ENCODE results near the gene ADAM12. TPM values are rescaled to one million over a fixed set of nuclear protein-coding genes. Genes with fewer than 3 reads are reported as not detected.

Gene ADAM12
- total RNA-seq, 1 experiment from 2014 or later = 16.8 TPM

GRCh38 chr10:126123466-126123865 lies 264.8 kb downstream of the ADAM12 start:
- ChIA-PET POLR2A (ENCODE audit: unreplicated experiment) (no interaction called here), CTCF (no interaction called here)
- intact Hi-C loops (cut with micrococcal nuclease; ENCODE audit: unreplicated experiment) = no loop called here
- H3K36me3 ChIP-seq (ENCODE audit: low read depth) = no peaks in the 10 kb centered on the region
- H3K4me1 ChIP-seq (replicated peaks; ENCODE audit: insufficient read depth) = no peaks in the 10 kb centered on the region
- H3K4me2 ChIP-seq = no peak overlapping the region
- H3K9me2 ChIP-seq (ENCODE audit: insufficient read depth) = no peaks in the 10 kb centered on the region
- H4K20me1 ChIP-seq (ENCODE audit: insufficient read depth) = no peaks in the 10 kb centered on the region
- H3K27me3 ChIP-seq (ENCODE audit: insufficient read depth, low read depth) = no peaks in the 10 kb centered on the region
- H3K4me3 ChIP-seq = no peak overlapping the region
- no peaks in the 10 kb centered on the region for H3F3A ChIP-seq (ENCODE audit: insufficient read depth, low read depth)
- TF ChIP-seq CTCF (conservative IDR thresholded peaks at IDR 0.05) (no peak), EZH2 (IDR thresholded peaks at IDR 0.05; ENCODE audit: low read depth) (no peak)
- no peak overlapping the region for H2AFZ ChIP-seq
- H3K79me2 ChIP-seq (ENCODE audit: low read depth) = no peaks in the 10 kb centered on the region
- no peaks in the 10 kb centered on the region for H3K9me3 ChIP-seq (ENCODE audit: insufficient read depth, low read depth)
- no peak overlapping the region for H3K27ac ChIP-seq
- DNase-seq = no peak
- BruUV-seq (replicated peaks) = no TSS peak

- H3K9me3 ChIP-seq (ENCODE audit: insufficient read depth, low read depth) = no peaks in the 10 kb centered on the region
- BruUV-seq (replicated peaks) = no TSS peak
- H3K4me2 ChIP-seq = no peak overlapping the region
- H3K36me3 ChIP-seq (ENCODE audit: low read depth) = no peaks in the 10 kb centered on the region
- no peaks in the 10 kb centered on the region for H3K4me1 ChIP-seq (replicated peaks; ENCODE audit: insufficient read depth)
- no peak overlapping the region for H3K4me3 ChIP-seq
- H3K79me2 ChIP-seq (ENCODE audit: low read depth) = no peaks in the 10 kb centered on the region
- H3K27me3 ChIP-seq (ENCODE audit: insufficient read depth, low read depth) = no peaks in the 10 kb centered on the region
- H3K9me2 ChIP-seq (ENCODE audit: insufficient read depth) = no peaks in the 10 kb centered on the region
- TF ChIP-seq EZH2 (IDR thresholded peaks at IDR 0.05; ENCODE audit: low read depth) (no peak), CTCF (conservative IDR thresholded peaks at IDR 0.05) (no peak)
- no peak overlapping the region for H3K27ac ChIP-seq
- H2AFZ ChIP-seq = no peak overlapping the region
- DNase-seq = no peak
- no peaks in the 10 kb centered on the region for H3F3A ChIP-seq (ENCODE audit: insufficient read depth, low read depth)
- POLR2A ChIA-PET (ENCODE audit: unreplicated experiment) = no interaction called here
- CTCF ChIA-PET = no interaction called here
- intact Hi-C loops (cut with micrococcal nuclease; ENCODE audit: unreplicated experiment) = no loop called here
- H4K20me1 ChIP-seq (ENCODE audit: insufficient read depth) = no peaks in the 10 kb centered on the region
Measured at GRCh38 chr10:126122881-126123280, 265.4 kb downstream of the ADAM12 start.

GRCh38 chr10:126119599-126119998 lies 268.7 kb downstream of the ADAM12 start:
- intact Hi-C loops (cut with micrococcal nuclease; ENCODE audit: unreplicated experiment) = no loop called here

More at GRCh38 chr10:126119599-126119998, 268.7 kb downstream of the ADAM12 start:
- Histone ChIP-seq H3K36me3 (ENCODE audit: low read depth) (no peaks in the 10 kb centered on the region), H3K79me2 (ENCODE audit: low read depth) (no peaks in the 10 kb centered on the region), H3F3A (ENCODE audit: insufficient read depth, low read depth) (no peaks in the 10 kb centered on the region), H4K20me1 (ENCODE audit: insufficient read depth) (no peaks in the 10 kb centered on the region), H3K4me3 (no peak overlapping the region), H3K9me3 (ENCODE audit: insufficient read depth, low read depth) (no peaks in the 10 kb centered on the region), H3K27ac (peak overlapping the region; percentile 34), H3K27me3 (ENCODE audit: insufficient read depth, low read depth) (no peaks in the 10 kb centered on the region), H3K4me1 (replicated peaks; ENCODE audit: insufficient read depth) (no peaks in the 10 kb centered on the region), H3K4me2 (no peak overlapping the region), H3K9me2 (ENCODE audit: insufficient read depth) (no peaks in the 10 kb centered on the region), H2AFZ (no peak overlapping the region)
- TF ChIP-seq EZH2 (IDR thresholded peaks at IDR 0.05; ENCODE audit: low read depth) = no peak
- TF ChIP-seq CTCF (conservative IDR thresholded peaks at IDR 0.05) = no peak
- peak in 1 of 2 experiments; percentile 37 for DNase-seq
- ChIA-PET CTCF (no interaction called here), POLR2A (ENCODE audit: unreplicated experiment) (no interaction called here)
- no TSS peak for BruUV-seq (replicated peaks)
